DND-41 (cell line): ENCODE data around the gene PIM2.

Experiments
- CTCF ChIP-seq: IDR thresholded peaks from 2 replicates; pipeline ENCODE4 v1.5.1; 2012; ENCODE audit warnings: borderline replicate concordance, low read length, moderate library complexity, mild to moderate bottlenecking; ENCODE audit not compliant: poor library complexity, severe bottlenecking; ENCODE audit errors: extremely low read depth
- EZH2 ChIP-seq: IDR thresholded peaks from 3 replicates; pipeline ENCODE4 v1.6.1; 2012; ENCODE audit warnings: borderline replicate concordance, low read depth, mild to moderate bottlenecking, moderate library complexity, low read length, inconsistent platforms; ENCODE audit not compliant: severe bottlenecking

GRCh38 chrX:48938721-48939425, 20.0 kb upstream of the PIM2 start:
- TF ChIP-seq CTCF (no peak), EZH2 (no peak)
